ENCODE results near the gene SLC12A5.
"Not testable (repeated sequence)": the region's sequence is repeated elsewhere in the genome, so short reads cannot be mapped to it uniquely, and the experiment has no call there.

The SLC12A5 gene

DNA sequence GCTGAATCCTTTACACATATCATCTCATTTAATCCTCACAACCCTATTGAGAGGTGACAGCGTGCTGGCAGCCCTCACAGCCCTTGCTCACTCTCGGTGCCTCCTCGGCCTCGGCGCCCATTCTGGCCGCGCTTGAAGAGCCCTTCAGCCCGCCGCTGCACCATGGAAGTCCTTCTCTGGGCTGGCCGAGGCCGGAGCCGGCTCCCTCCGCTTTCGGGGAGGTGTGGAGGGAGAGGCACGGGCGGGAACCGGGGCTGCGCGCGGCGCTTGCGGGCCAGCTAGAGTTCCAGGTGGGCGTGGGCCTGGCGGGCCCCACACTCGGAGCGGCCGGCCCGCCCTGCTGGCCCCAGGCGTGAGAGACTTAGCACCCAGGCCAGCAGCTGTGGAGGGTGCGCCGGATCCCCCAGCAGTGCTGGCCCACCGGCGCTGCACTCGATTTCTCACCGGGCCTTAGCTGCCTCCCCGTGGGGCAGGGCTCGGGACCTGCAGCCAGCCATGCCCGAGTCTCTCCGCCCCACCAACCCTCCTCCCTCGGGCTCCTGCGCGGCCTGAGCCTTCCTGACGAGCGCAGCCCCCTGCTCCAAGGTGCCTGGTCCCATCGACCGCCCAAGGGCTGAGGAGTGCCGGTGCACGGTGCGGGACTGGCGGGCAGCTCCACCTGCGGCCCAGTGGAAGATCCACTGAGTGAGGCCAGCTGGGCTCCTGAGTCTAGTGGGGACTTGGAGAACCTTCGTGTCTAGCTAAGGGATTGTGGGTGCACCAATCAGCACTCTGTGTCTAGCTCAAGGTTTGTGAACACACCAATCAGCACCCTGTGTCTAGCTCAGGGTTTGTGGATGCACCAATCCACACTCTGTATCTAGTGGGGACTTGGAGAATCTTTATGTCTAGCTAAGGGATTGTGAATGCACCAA is 62.9 kb downstream of the SLC12A5 start:
- H3K4me3 Mint-ChIP-seq; intact Hi-C loops (cut with micrococcal nuclease); H3K27ac Mint-ChIP-seq; H3K9me3 Mint-ChIP-seq: not testable (repeated sequence)
- Mint-ChIP-seq H3K27me3 (peaks cover 15% of the 10 kb centered on the region), H3K4me1 (ENCODE audit: low read depth) (peaks cover 17% of the 10 kb centered on the region), H3K36me3 (ENCODE audit: low read depth) (peaks cover 20% of the 10 kb centered on the region)

GRCh38 chr20:46093531-46093930 is 64.5 kb downstream of the SLC12A5 start:
- Mint-ChIP-seq H3K27me3 (peaks cover 28% of the 10 kb centered on the region), H3K4me3 (no peak overlapping the region), H3K4me1 (ENCODE audit: low read depth) (peaks cover 4% of the 10 kb centered on the region), H3K27ac (no peak overlapping the region), H3K36me3 (ENCODE audit: low read depth) (peaks cover 11% of the 10 kb centered on the region), H3K9me3 (no peaks in the 10 kb centered on the region)
- intact Hi-C loops (cut with micrococcal nuclease), result no loop called here

- H3K9me3 Mint-ChIP-seq, result peaks cover 8% of the 10 kb centered on the region
- H3K4me1 Mint-ChIP-seq (ENCODE audit: low read depth), result peaks cover 16% of the 10 kb centered on the region
- peak overlapping the region; percentile 25 for H3K4me3 Mint-ChIP-seq
- no peaks in the 10 kb centered on the region for H3K36me3 Mint-ChIP-seq (ENCODE audit: low read depth)
- H3K27ac Mint-ChIP-seq, result peak overlapping the region; percentile 25
- intact Hi-C loops (cut with micrococcal nuclease), result no loop called here
- H3K27me3 Mint-ChIP-seq, result peaks cover 71% of the 10 kb centered on the region
Measured at GRCh38 chr20:46099491-46100287, 70.7 kb downstream of the SLC12A5 start.

GRCh38 chr20:46100444-46100843 is 71.4 kb downstream of the SLC12A5 start:
- intact Hi-C loops (cut with micrococcal nuclease); H3K4me3 Mint-ChIP-seq; H3K36me3 Mint-ChIP-seq (ENCODE audit: low read depth); H3K27ac Mint-ChIP-seq; H3K9me3 Mint-ChIP-seq: not testable (repeated sequence)
- Mint-ChIP-seq H3K4me1 (ENCODE audit: low read depth) (peaks cover 16% of the 10 kb centered on the region), H3K27me3 (peaks cover 77% of the 10 kb centered on the region)

DNA sequence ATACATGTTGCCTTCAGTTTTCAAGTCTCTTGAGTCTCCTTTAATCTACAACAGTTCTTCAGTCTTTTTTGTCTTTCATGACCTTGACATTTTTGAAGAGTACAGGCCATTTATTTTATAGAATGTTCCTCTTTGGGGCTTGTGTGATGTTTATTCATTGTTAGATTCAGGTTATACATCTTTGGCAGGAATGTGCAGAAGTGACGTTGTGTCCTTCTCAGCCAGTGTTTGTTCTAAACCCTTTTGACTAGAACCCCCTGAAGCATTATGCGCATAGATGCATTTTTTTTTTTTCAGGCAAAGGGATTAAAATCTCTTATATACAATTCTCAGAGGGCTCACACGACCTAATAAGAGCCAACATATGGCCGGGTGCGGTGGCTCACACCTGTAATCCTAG is 72.0 kb downstream of the SLC12A5 start:
- no peak overlapping the region for H3K27ac Mint-ChIP-seq
- H3K9me3 Mint-ChIP-seq, result peaks cover 8% of the 10 kb centered on the region
- intact Hi-C loops (cut with micrococcal nuclease), result no loop called here
- H3K36me3 Mint-ChIP-seq (ENCODE audit: low read depth), result no peaks in the 10 kb centered on the region
- H3K4me1 Mint-ChIP-seq (ENCODE audit: low read depth), result peaks cover 16% of the 10 kb centered on the region
- no peak overlapping the region for H3K4me3 Mint-ChIP-seq
- peaks cover 78% of the 10 kb centered on the region for H3K27me3 Mint-ChIP-seq

DNA sequence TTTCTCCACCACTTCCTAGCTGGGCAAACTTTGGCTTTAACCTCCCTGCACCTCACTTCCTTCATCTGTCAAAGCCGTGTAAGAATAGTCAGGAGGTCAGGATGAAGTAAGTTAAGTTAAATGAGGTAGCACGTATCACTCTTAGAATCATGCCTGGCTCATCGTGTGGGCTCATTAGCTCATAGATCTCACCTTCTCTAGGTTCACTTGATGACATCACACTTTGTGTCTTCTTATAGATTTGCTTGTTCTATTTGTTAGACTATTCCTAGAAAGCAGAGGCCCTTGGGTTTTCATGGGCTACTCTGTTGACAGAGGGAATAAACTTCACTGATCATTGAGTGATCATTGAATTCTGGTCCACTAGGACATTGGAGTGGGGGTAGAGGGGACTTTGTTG is 72.9 kb downstream of the SLC12A5 start:
- Mint-ChIP-seq H3K27ac (no peak overlapping the region), H3K36me3 (ENCODE audit: low read depth) (no peaks in the 10 kb centered on the region), H3K27me3 (peaks cover 70% of the 10 kb centered on the region), H3K9me3 (peaks cover 8% of the 10 kb centered on the region), H3K4me3 (no peak overlapping the region), H3K4me1 (ENCODE audit: low read depth) (peaks cover 19% of the 10 kb centered on the region)
- intact Hi-C loops (cut with micrococcal nuclease), result no loop called here

DNA sequence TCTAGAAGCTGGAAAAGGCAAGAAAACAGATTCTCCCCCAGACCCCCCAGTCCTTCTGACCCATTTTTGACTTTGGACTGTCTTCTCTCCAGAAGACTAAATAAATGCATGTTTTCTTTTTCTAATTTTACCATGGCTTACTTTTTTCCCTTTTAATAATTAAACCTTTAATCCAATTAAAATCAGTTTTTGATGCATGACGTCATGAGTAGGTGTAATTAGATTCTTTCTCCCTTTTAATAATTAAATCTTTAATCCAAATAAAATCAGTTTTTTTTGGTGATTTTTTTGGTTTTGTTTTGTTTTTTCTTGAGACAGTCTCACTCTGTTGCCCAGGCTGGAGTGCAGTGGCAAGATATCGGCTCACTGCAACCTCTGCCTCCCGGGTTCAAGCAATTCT is 73.9 kb downstream of the SLC12A5 start:
- H3K4me3 Mint-ChIP-seq, result no peak overlapping the region
- intact Hi-C loops (cut with micrococcal nuclease), result no loop called here
- no peaks in the 10 kb centered on the region for H3K36me3 Mint-ChIP-seq (ENCODE audit: low read depth)
- H3K27ac Mint-ChIP-seq, result no peak overlapping the region
- peaks cover 8% of the 10 kb centered on the region for H3K9me3 Mint-ChIP-seq
- H3K27me3 Mint-ChIP-seq, result peaks cover 64% of the 10 kb centered on the region
- peaks cover 29% of the 10 kb centered on the region for H3K4me1 Mint-ChIP-seq (ENCODE audit: low read depth)

DNA sequence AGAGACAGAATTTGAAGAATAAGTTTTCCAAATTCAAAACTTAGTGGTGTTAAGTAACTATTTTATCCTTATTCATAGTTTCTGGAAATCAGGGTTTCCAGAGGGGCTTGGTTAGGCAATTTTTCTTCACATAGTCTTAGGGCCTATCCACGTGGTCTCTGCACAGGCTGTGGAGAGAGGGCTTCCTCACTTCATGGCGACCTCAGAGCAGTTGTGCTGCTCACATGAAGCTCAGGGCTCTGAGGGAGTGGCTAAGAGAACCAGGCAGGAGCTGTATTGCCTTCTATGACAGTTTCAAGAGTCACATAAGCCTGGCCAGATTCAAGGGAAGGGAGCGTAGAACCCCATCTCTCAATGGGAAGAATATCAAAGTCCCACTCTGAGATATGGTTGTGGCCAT is 75.2 kb downstream of the SLC12A5 start:
- intact Hi-C loops (cut with micrococcal nuclease), result no loop called here
- Mint-ChIP-seq H3K27ac (no peak overlapping the region), H3K4me1 (ENCODE audit: low read depth) (peaks cover 41% of the 10 kb centered on the region), H3K36me3 (ENCODE audit: low read depth) (no peaks in the 10 kb centered on the region), H3K4me3 (no peak overlapping the region), H3K9me3 (peaks cover 8% of the 10 kb centered on the region), H3K27me3 (peaks cover 52% of the 10 kb centered on the region)

- H3K36me3 Mint-ChIP-seq (ENCODE audit: low read depth), result no peaks in the 10 kb centered on the region
- H3K27ac Mint-ChIP-seq, result peak overlapping the region; percentile 5
Measured at GRCh38 chr20:46107061-46107460, 78.0 kb downstream of the SLC12A5 start.

DNA sequence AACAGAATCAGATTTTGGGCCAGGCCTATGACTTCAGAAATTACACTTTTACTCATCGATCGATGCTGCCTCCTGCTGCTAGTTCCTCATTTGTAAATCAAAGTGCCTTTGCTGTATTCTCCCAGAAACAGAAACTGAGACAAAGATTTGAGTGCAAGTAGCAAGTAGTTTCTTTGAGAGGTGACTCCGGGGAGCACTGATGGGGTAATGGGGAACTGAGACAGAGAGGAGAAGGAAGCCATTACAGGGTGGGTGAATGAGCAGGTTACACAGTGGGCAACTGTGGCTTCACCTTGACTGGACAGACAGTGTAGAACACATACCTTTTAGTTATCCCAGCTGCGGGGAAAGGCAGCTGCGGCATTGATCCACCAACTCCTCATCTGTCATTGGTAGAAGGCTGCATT is 79.4 kb downstream of the SLC12A5 start:
- peak overlapping the region; percentile 74 for H3K27ac Mint-ChIP-seq
- intact Hi-C loops (cut with micrococcal nuclease), result no loop called here
- peaks cover 15% of the 10 kb centered on the region for H3K27me3 Mint-ChIP-seq
- no peaks in the 10 kb centered on the region for H3K9me3 Mint-ChIP-seq
- H3K4me1 Mint-ChIP-seq (ENCODE audit: low read depth), result peaks cover 64% of the 10 kb centered on the region
- H3K4me3 Mint-ChIP-seq, result peak overlapping the region; percentile 8
- H3K36me3 Mint-ChIP-seq (ENCODE audit: low read depth), result no peaks in the 10 kb centered on the region

More at GRCh38 chr20:46107061-46107460, 78.0 kb downstream of the SLC12A5 start:
- no peak overlapping the region for H3K4me3 Mint-ChIP-seq
- H3K9me3 Mint-ChIP-seq, result peaks cover 8% of the 10 kb centered on the region
- H3K27me3 Mint-ChIP-seq, result peaks cover 26% of the 10 kb centered on the region
- peaks cover 50% of the 10 kb centered on the region for H3K4me1 Mint-ChIP-seq (ENCODE audit: low read depth)
- intact Hi-C loops (cut with micrococcal nuclease), result no loop called here

DNA sequence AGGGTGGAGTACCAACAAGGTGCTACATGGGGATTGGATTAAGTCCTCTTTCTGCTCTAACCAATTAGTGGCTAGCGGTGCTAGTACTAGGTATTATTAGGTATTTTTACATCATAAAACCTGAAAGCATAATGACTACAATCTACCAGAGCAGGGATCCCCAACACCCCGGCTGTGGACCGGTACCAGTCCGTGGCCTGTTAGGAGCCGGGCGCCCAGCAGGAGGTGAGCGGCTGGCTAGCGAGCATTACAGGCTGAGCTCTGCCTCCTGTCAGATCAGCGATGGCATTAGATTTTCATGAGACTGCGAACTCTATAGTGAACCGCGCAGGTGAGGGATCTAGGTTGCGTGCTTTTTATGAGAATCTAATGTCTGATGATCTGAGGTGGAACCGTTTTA is 80.0 kb downstream of the SLC12A5 start:
- Mint-ChIP-seq H3K9me3 (no peaks in the 10 kb centered on the region), H3K27ac (peak overlapping the region; percentile 74), H3K4me3 (no peak overlapping the region), H3K27me3 (peaks cover 16% of the 10 kb centered on the region), H3K4me1 (ENCODE audit: low read depth) (peaks cover 70% of the 10 kb centered on the region), H3K36me3 (ENCODE audit: low read depth) (no peaks in the 10 kb centered on the region)
- intact Hi-C loops (cut with micrococcal nuclease), result no loop called here
